GM12878 (cell line): ENCODE measurements around the gene ZNF763. TPM values are rescaled to one million over a fixed set of nuclear protein-coding genes. Genes with fewer than 3 reads are reported as not detected.

Experiments
- ATAC-seq: fragments of 200-7000 bp; cut with Tn5 transposase; 3 replicates; pipeline ENCODE4 v1.9.1; 2020; ENCODE audit warnings: mild to moderate bottlenecking, moderate library complexity
- BruUV-seq: library from RNA; stranded (reverse); fragments of 400-500 nt; replicated peaks from 2 replicates; lab custom pipeline; 2021; lab: Mats Ljungman, UMichigan
- CTCF ChIA-PET: fragments of 300-600 bp; sonication (Branson Sonifier 250); formaldehyde crosslinking; extraction: SDS; loops from one replicate; lab custom pipeline; 2021; ENCODE audit warnings: inconsistent platforms; lab: Yijun Ruan, JAX
- POLR2A ChIA-PET: fragments of 350-600 bp; formaldehyde crosslinking; extraction: SDS; loops from one replicate; lab custom pipeline; 2021; ENCODE audit warnings: inconsistent platforms; lab: Charles Lee
- RAD21 ChIA-PET: fragments of 300-600 bp; sonication (Branson Sonifier 250); formaldehyde crosslinking; loops from one replicate; lab custom pipeline; 2023; ENCODE audit warnings: antibody characterized with exemption; ENCODE audit not compliant: unreplicated experiment; lab: Charles Lee
- SMC1A ChIA-PET: fragments of 300-600 bp; sonication (Branson Sonifier 250); formaldehyde crosslinking; loops from one replicate; lab custom pipeline; 2023; ENCODE audit not compliant: unreplicated experiment, uncharacterized antibody; lab: Charles Lee
- DNase-seq: peaks from one replicate; pipeline ENCODE4 v3.0.0-alpha.2; 2011; ENCODE audit warnings: low read depth, low spot score
- FAIRE-seq: peaks from 3 replicates; lab custom pipeline; 2011; peaks lifted over from hg19 to GRCh38; lab: Jason Lieb, UNC
- H2AFZ ChIP-seq: 2 replicates; pipeline ENCODE4 v1.6.0; 2011; ENCODE audit warnings: low read depth, low read length, control low read depth; ENCODE audit not compliant: control insufficient read depth
- H3K27ac ChIP-seq: 2 replicates; pipeline ENCODE4 v1.5.1; 2011; ENCODE audit warnings: control low read depth; ENCODE audit not compliant: control insufficient read depth, insufficient read depth
- H3K27me3 ChIP-seq, 2 experiments: replicated peaks in 1 of 2; 2 replicates each; pipeline versions ENCODE4 v1.6.0 to v1.6.1; 2011; ENCODE audit warnings: low read length in 1 of 2; ENCODE audit not compliant: control insufficient read depth in 2 of 2, insufficient read depth in 2 of 2
- H3K36me3 ChIP-seq, 2 experiments: 2 replicates each; pipeline ENCODE4 v1.5.1; 2011; ENCODE audit warnings: low read length in 1 of 2; ENCODE audit not compliant: control insufficient read depth in 2 of 2, insufficient read depth in 2 of 2
- H3K4me1 ChIP-seq: 2 replicates; pipeline ENCODE4 v1.6.1; 2011; ENCODE audit warnings: mild to moderate bottlenecking, low read length, moderate library complexity, mixed read lengths; ENCODE audit not compliant: control insufficient read depth, insufficient read depth
- H3K4me2 ChIP-seq: 2 replicates; pipeline ENCODE4 v1.6.0; 2011; ENCODE audit warnings: control low read depth; ENCODE audit not compliant: control insufficient read depth, insufficient read depth
- H3K4me3 ChIP-seq: fragments of 200-600 bp; sonication (generic); 2 replicates; pipeline ENCODE4 v1.5.1; 2016
- H3K79me2 ChIP-seq: 2 replicates; pipeline ENCODE4 v1.6.0; 2011; ENCODE audit warnings: low read length; ENCODE audit not compliant: control insufficient read depth, insufficient read depth
- H3K9ac ChIP-seq: 2 replicates; pipeline ENCODE4 v1.8.0; 2011; ENCODE audit warnings: low read length, control low read depth, mixed read lengths; ENCODE audit not compliant: control insufficient read depth, insufficient read depth
- H3K9me3 ChIP-seq: replicated peaks from 3 replicates; pipeline ENCODE4 v1.5.1; 2011; ENCODE audit warnings: mild to moderate bottlenecking, low read length; ENCODE audit not compliant: control insufficient read depth, insufficient read depth
- H4K20me1 ChIP-seq: 2 replicates; pipeline ENCODE4 v1.6.0; 2011; ENCODE audit not compliant: control insufficient read depth, insufficient read depth
- ESRRA ChIP-seq: IDR thresholded peaks from 2 replicates; pipeline ENCODE4 v1.6.1; 2012; ENCODE audit warnings: mild to moderate bottlenecking, low read length, improper control_type of control experiment
- HDAC6 ChIP-seq: fragments of 200-600 bp; sonication (generic); IDR thresholded peaks from one replicate; pipeline ENCODE4 v1.8.0; 2017; ENCODE audit warnings: antibody characterized with exemption; ENCODE audit not compliant: unreplicated experiment
- NFXL1 ChIP-seq: fragments of 450-650 bp; IDR thresholded peaks from 2 replicates; pipeline ENCODE4 v1.6.1; 2017; ENCODE audit warnings: antibody characterized with exemption, mild to moderate bottlenecking, borderline replicate concordance
- POLR2AphosphoS2 ChIP-seq: IDR thresholded peaks from 2 replicates; pipeline ENCODE4 v1.6.1; 2011; ENCODE audit warnings: low read depth, mild to moderate bottlenecking, low read length, improper control_type of control experiment, moderate library complexity
- whole genome bisulfite sequencing: methylation state at CpG from one replicate; pipeline ENCODE4 v1.1.6; 2016; ENCODE audit warnings: low lambda C conversion rate; ENCODE audit not compliant: insufficient replicate concordance, insufficient coverage; ENCODE audit errors: missing lambda C conversion rate; 5-methylcytosine and 5-hydroxymethylcytosine counted together
- in situ Hi-C: fragments of 300-500 bp; cut with MboI; formaldehyde crosslinking; loops from 9 replicates; pipeline ENCODE4 v1.14.3; 2018; ENCODE audit warnings: mixed read lengths
- intact Hi-C: fragments of 100-400 bp; cut with micrococcal nuclease; formaldehyde crosslinking; loops from one replicate; pipeline ENCODE4 v1.14.2; 2022; ENCODE audit not compliant: unreplicated experiment
- polyA plus RNA-seq, 11 experiments: library from polyadenylated mRNA; depleted of rRNA in 4 of 11; unstranded in 6 of 11; stranded (reverse) in 5 of 11; fragments of >200 nt; fragmentation: Nextera tagmentation in 4 of 11; fragmentation: Illumina TruSeq in 1 of 11; extraction: Ambion mirVana in 4 of 11; extraction: Trizol in 1 of 11; gene quantifications; 1 replicate in 1 of 11; 2 replicates in 10 of 11; pipeline versions ENCODE4 v1.2.1 to v1.2.3, GENCODE V29; 2011 to 2016; ENCODE audit warnings: inconsistent platforms in 2 of 11, missing spikeins in 2 of 11, low read depth in 1 of 11
- total RNA-seq, 4 experiments: library from RNA; depleted of rRNA in 3 of 4; stranded (reverse); fragments of >200 nt in 3 of 4; fragmentation: Illumina TruSeq in 1 of 4; extraction: Trizol in 1 of 4; gene quantifications; 2 replicates each; pipeline versions ENCODE4 v1.2.1 to v1.2.3, GENCODE V29; 2013 to 2021
- TF ChIP-seq, protein P1 (sequence below): IDR thresholded peaks from 2 replicates; pipeline ENCODE4 v1.6.1; 2012; ENCODE audit warnings: mild to moderate bottlenecking, low read depth, low read length

The ZNF763 gene
- total and polyA plus RNA-seq, 10 of the 15 experiments (the other 5 are each of a cell fraction or from before 2014, with no cell fraction given): 0.62 to 1.8 (median 1.1) TPM

DNA sequence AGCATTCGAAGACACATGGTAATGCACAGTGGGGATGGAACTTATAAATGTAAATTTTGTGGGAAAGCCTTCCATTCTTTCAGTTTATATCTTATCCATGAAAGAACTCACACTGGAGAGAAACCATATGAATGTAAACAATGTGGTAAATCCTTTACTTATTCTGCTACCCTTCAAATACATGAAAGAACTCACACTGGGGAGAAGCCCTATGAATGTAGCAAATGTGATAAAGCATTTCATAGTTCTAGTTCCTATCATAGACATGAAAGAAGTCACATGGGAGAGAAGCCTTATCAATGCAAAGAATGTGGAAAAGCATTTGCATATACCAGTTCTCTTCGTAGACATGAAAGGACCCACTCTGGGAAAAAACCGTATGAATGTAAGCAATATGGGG, 16.2 kb upstream of the ZNF763 start:
- CTCF ChIA-PET: no interaction called here
- no peaks in the 10 kb centered on the region for H3K79me2 ChIP-seq
- H2AFZ ChIP-seq: no peak overlapping the region
- H3K36me3 ChIP-seq: peaks cover 10 to 34% of the 10 kb centered on the region in 2 experiments
- no peak for TF ChIP-seq POLR2AphosphoS2
- no peak for TF ChIP-seq ESRRA
- TF ChIP-seq, protein P1, sequence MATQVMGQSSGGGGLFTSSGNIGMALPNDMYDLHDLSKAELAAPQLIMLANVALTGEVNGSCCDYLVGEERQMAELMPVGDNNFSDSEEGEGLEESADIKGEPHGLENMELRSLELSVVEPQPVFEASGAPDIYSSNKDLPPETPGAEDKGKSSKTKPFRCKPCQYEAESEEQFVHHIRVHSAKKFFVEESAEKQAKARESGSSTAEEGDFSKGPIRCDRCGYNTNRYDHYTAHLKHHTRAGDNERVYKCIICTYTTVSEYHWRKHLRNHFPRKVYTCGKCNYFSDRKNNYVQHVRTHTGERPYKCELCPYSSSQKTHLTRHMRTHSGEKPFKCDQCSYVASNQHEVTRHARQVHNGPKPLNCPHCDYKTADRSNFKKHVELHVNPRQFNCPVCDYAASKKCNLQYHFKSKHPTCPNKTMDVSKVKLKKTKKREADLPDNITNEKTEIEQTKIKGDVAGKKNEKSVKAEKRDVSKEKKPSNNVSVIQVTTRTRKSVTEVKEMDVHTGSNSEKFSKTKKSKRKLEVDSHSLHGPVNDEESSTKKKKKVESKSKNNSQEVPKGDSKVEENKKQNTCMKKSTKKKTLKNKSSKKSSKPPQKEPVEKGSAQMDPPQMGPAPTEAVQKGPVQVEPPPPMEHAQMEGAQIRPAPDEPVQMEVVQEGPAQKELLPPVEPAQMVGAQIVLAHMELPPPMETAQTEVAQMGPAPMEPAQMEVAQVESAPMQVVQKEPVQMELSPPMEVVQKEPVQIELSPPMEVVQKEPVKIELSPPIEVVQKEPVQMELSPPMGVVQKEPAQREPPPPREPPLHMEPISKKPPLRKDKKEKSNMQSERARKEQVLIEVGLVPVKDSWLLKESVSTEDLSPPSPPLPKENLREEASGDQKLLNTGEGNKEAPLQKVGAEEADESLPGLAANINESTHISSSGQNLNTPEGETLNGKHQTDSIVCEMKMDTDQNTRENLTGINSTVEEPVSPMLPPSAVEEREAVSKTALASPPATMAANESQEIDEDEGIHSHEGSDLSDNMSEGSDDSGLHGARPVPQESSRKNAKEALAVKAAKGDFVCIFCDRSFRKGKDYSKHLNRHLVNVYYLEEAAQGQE: no peak
- no peak for TF ChIP-seq NFXL1
- no peak for TF ChIP-seq HDAC6
- FAIRE-seq (no peak), ATAC-seq (no peak), DNase-seq (no peak)
- WGBS: 77% methylated on average over 3 of the region's 3 CpGs
- in situ Hi-C loops (no loop called here), intact Hi-C loops (no loop called here)
- no peak overlapping the region for H3K4me2 ChIP-seq
- RAD21 ChIA-PET: no interaction called here
- SMC1A ChIA-PET: no interaction called here
- no peak overlapping the region for H3K9ac ChIP-seq
- no peaks in the 10 kb centered on the region for H4K20me1 ChIP-seq
- BruUV-seq: TSS peak; percentile 34
- POLR2A ChIA-PET: no interaction called here
- H3K27me3 ChIP-seq: no peaks in the 10 kb centered on the region
- no peak overlapping the region for H3K27ac ChIP-seq
- H3K4me1 ChIP-seq: no peaks in the 10 kb centered on the region
- no peak overlapping the region for H3K4me3 ChIP-seq
- H3K9me3 ChIP-seq: peaks cover 81% of the 10 kb centered on the region
